Endothelial cell of umbilical vein (primary cell): ENCODE data around the gene CDK17. TPM values are rescaled to one million over a fixed set of nuclear protein-coding genes. Genes with fewer than 3 reads are reported as not detected.

Experiments used
- BruUV-seq: library from RNA; stranded (reverse); fragments of 400-500 nt; replicated peaks from 2 replicates; lab custom pipeline; 2021; lab: Mats Ljungman, UMichigan
- CTCF ChIA-PET: fragments of 300-600, 350-600 bp; sonication (Branson Sonifier 250); formaldehyde crosslinking; loops from one replicate; lab custom pipeline; 2021; ENCODE audit warnings: antibody characterized with exemption, inconsistent platforms; lab: Charles Lee
- POLR2A ChIA-PET: fragments of 300-600, 350-600 bp; sonication (Branson Sonifier 250); formaldehyde crosslinking; loops from one replicate; lab custom pipeline; 2021; ENCODE audit warnings: antibody characterized with exemption, inconsistent platforms; lab: Charles Lee
- DNase-seq: peaks from one replicate; pipeline ENCODE4 v3.0.0-alpha.2; 2011; ENCODE audit warnings: low read depth, low spot score
- FAIRE-seq: peaks from 2 replicates; lab custom pipeline; 2011; peaks lifted over from hg19 to GRCh38; lab: Jason Lieb, UNC
- H2AFZ ChIP-seq: 2 replicates; pipeline ENCODE4 v1.6.0; 2012; ENCODE audit warnings: low read depth, low read length, control low read depth, inconsistent platforms
- H3K27ac ChIP-seq: 2 replicates; pipeline ENCODE4 v1.5.1; 2011; ENCODE audit warnings: low read depth, mild to moderate bottlenecking, control low read depth, low read length, moderate library complexity; ENCODE audit not compliant: insufficient read depth
- H3K27me3 ChIP-seq, 2 experiments: 2 replicates each; pipeline versions ENCODE4 v1.6.0 to v1.6.1; 2011; ENCODE audit warnings: low read length in 2 of 2, mixed read lengths in 1 of 2; ENCODE audit not compliant: control insufficient read depth in 2 of 2, insufficient read depth in 2 of 2
- H3K36me3 ChIP-seq, 2 experiments: 2 replicates in 1 of 2; 3 replicates in 1 of 2; pipeline ENCODE4 v1.5.1; 2011; ENCODE audit warnings: low read length in 2 of 2, mild to moderate bottlenecking in 1 of 2, moderate library complexity in 1 of 2; ENCODE audit not compliant: control insufficient read depth in 2 of 2, insufficient read depth in 2 of 2; ENCODE audit errors: extremely low read depth in 1 of 2
- H3K4me1 ChIP-seq: 3 replicates; pipeline ENCODE4 v1.5.1; 2011; ENCODE audit warnings: mild to moderate bottlenecking, low read length; ENCODE audit not compliant: control insufficient read depth, insufficient read depth; ENCODE audit errors: extremely low read depth
- H3K4me2 ChIP-seq: 2 replicates; pipeline ENCODE4 v1.6.1; 2011; ENCODE audit warnings: low read length, control low read depth, mixed read lengths; ENCODE audit not compliant: insufficient read depth
- H3K4me3 ChIP-seq, 3 experiments: fragments of 200-600 bp in 1 of 3; sonication (generic), shearing (Covaris generic) in 1 of 3; replicated peaks in 1 of 3; 2 replicates each; pipeline ENCODE4 v1.5.1; 2011 to 2016; ENCODE audit warnings: control low read depth in 3 of 3, low read length in 3 of 3, mild to moderate bottlenecking in 2 of 3, inconsistent platforms in 1 of 3, low read depth in 1 of 3, moderate library complexity in 1 of 3; ENCODE audit not compliant: insufficient read depth in 1 of 3
- H3K79me2 ChIP-seq: 2 replicates; pipeline ENCODE4 v1.6.0; 2012; ENCODE audit warnings: low read length, inconsistent platforms; ENCODE audit not compliant: control insufficient read depth, insufficient read depth
- H3K9ac ChIP-seq: replicated peaks from 2 replicates; pipeline ENCODE3; 2011; ENCODE audit warnings: low read length, control low read depth; ENCODE audit not compliant: insufficient read depth; ENCODE audit errors: extremely low read depth
- H3K9me1 ChIP-seq: replicated peaks from 3 replicates; pipeline ENCODE4 v1.6.0; 2011; ENCODE audit warnings: mild to moderate bottlenecking, low read length; ENCODE audit not compliant: control insufficient read depth, insufficient read depth; ENCODE audit errors: extremely low read depth
- H3K9me3 ChIP-seq: replicated peaks from 2 replicates; pipeline ENCODE4 v1.5.1; 2012; ENCODE audit warnings: low read length, inconsistent platforms; ENCODE audit not compliant: control insufficient read depth, insufficient read depth
- H4K20me1 ChIP-seq: replicated peaks from 2 replicates; pipeline ENCODE3; 2011; ENCODE audit warnings: mild to moderate bottlenecking, low read length; ENCODE audit not compliant: control insufficient read depth, insufficient read depth; ENCODE audit errors: extremely low read depth
- GATA2 ChIP-seq: IDR thresholded peaks from 2 replicates; pipeline ENCODE4 v1.7.0; 2011; ENCODE audit warnings: low read depth, mild to moderate bottlenecking, moderate library complexity, mixed read lengths, low read length; ENCODE audit not compliant: insufficient read length, insufficient read depth
- MAX ChIP-seq: IDR thresholded peaks from 2 replicates; pipeline ENCODE4 v1.6.1; 2011; ENCODE audit not compliant: insufficient read depth, insufficient read length
- POLR2A ChIP-seq: IDR thresholded peaks from 2 replicates; pipeline ENCODE4 v1.6.1; 2012; ENCODE audit warnings: low read depth, mild to moderate bottlenecking, control low read depth, low read length
- POLR2AphosphoS5 ChIP-seq: IDR thresholded peaks from 2 replicates; pipeline ENCODE4 v1.6.1; 2012; ENCODE audit warnings: low read depth, mild to moderate bottlenecking, control low read depth, low read length, moderate library complexity; ENCODE audit not compliant: insufficient read depth
- dilution Hi-C: fragments of 300-500 bp; cut with MboI; formaldehyde crosslinking; loops from one replicate; pipeline ENCODE4 v1.15.0; 2019; ENCODE audit warnings: low sequenced_read_pairs; ENCODE audit not compliant: extremely low pct_ligation_motif_present
- intact Hi-C: fragments of 100-400 bp; cut with micrococcal nuclease; formaldehyde crosslinking; loops from one replicate; pipeline ENCODE4 v1.10.0; 2022
- polyA plus RNA-seq, 4 experiments: library from polyadenylated mRNA; depleted of rRNA in 3 of 4; stranded (reverse) in 3 of 4; unstranded in 1 of 4; fragments of >200 nt; gene quantifications; 2 replicates each; pipeline versions ENCODE4 v1.2.1 to v1.2.3, GENCODE V29; 2011 to 2012; ENCODE audit warnings: missing spikeins in 1 of 4
- total RNA-seq: library from RNA; stranded (reverse); gene quantifications from 2 replicates; pipeline ENCODE4 v1.2.3, GENCODE V29; 2021

Gene CDK17
- total and polyA plus RNA-seq, 2 donors (not counting 3 experiments of a cell fraction or from before 2014, with no cell fraction given), result 61.1 to 176 TPM

DNA sequence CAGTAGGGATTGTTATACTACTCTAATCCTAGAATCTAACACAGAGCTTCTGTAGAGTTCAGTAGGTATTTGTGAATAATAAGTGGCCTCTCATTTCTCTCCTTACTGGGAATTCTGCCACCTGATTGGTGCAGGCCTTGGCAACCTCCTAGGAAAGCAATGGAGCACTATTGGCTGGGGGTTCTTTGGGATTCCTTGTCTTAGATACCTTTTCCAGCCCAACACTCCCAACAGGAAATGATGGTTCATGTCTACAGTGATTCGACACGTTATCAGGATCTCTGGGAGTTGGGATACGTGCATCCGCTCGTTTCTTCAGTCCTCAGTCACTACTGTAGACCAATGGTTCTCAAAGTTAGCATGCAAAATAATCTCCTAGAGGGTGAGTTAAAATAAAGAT lies 138.7 kb downstream of the CDK17 start:
- Histone ChIP-seq H4K20me1 (peaks cover 11% of the 10 kb centered on the region), H3K4me3 (no peak overlapping the region), H3K9ac (no peak overlapping the region), H3K9me3 (no peaks in the 10 kb centered on the region), H3K27me3 (no peaks in the 10 kb centered on the region), H3K79me2 (peaks cover 48% of the 10 kb centered on the region), H3K4me1 (peaks cover 64% of the 10 kb centered on the region), H3K36me3 (peaks cover 24 to 31% of the 10 kb centered on the region in 2 experiments), H2AFZ (no peak overlapping the region), H3K27ac (peak overlapping the region; percentile 43), H3K4me2 (no peak overlapping the region), H3K9me1 (no peaks in the 10 kb centered on the region)
- intact Hi-C loops (loop anchor here (5.0 kb wide), 1 partner anchor 136 kb away; no protein-coding TSS in a partner anchor), dilution Hi-C loops (no loop called here)
- TF ChIP-seq POLR2A, result peak; percentile 60
- no peak for TF ChIP-seq MAX
- CTCF ChIA-PET, result no interaction called here
- no peak for FAIRE-seq
- POLR2A ChIA-PET, result interaction anchor here (1.2 kb wide), 1 partner anchor 19 kb away, joined by 3 read pairs; no protein-coding TSS in a partner anchor
- no TSS peak for BruUV-seq
- peak; percentile 54 for DNase-seq

- no TSS peak for BruUV-seq
- no peak for TF ChIP-seq GATA2
- peak; percentile 59 for TF ChIP-seq POLR2AphosphoS5
- peak; percentile 40 for TF ChIP-seq POLR2A
- ChIA-PET CTCF (no interaction called here), POLR2A (interaction anchor here (0.5 to 1.2 kb wide), 2 partner anchors 19 to 60 kb away, joined by 3 read pairs; no protein-coding TSS in a partner anchor)
- intact Hi-C loops, result loop anchor here (5.0 kb wide), 1 partner anchor 137 kb away; no protein-coding TSS in a partner anchor
- H3K4me1 ChIP-seq, result peaks cover 72% of the 10 kb centered on the region
- H3K9ac ChIP-seq, result no peak overlapping the region
- no peaks in the 10 kb centered on the region for H3K9me3 ChIP-seq
- no peak overlapping the region for H2AFZ ChIP-seq
- no peak overlapping the region for H3K4me2 ChIP-seq
- peaks cover 24 to 31% of the 10 kb centered on the region in 2 experiments for H3K36me3 ChIP-seq
- H3K27ac ChIP-seq, result peak overlapping the region; percentile 26
- no peaks in the 10 kb centered on the region for H3K27me3 ChIP-seq
- DNase-seq (no peak), FAIRE-seq (no peak)
- no peak overlapping the region for H3K4me3 ChIP-seq
- H4K20me1 ChIP-seq, result peaks cover 13% of the 10 kb centered on the region
- peaks cover 55% of the 10 kb centered on the region for H3K79me2 ChIP-seq
- dilution Hi-C loops, result no loop called here
- no peaks in the 10 kb centered on the region for H3K9me1 ChIP-seq
Observed at GRCh38 chr12:96260644-96261043, 139.6 kb downstream of the CDK17 start.
